ENCODE data around the gene ME3.
"Not testable (repeated sequence)": the region's sequence is repeated elsewhere in the genome, so short reads cannot be mapped to it uniquely, and the experiment has no call there.

Gene ME3

GRCh38 chr11:86453290-86454030 lies 219.0 kb downstream of the ME3 start:
- DNase-seq: no peak

GRCh38 chr11:86449993-86450629 lies 222.3 kb downstream of the ME3 start:
- DNase-seq: no peak

GRCh38 chr11:86447763-86448480 lies 224.5 kb downstream of the ME3 start:
- DNase-seq: no peak

- DNase-seq: no peak
These were observed 225.5 kb downstream of the ME3 start for GRCh38 chr11:86446924-86447285.

GRCh38 chr11:86446163-86446923 lies 226.1 kb downstream of the ME3 start:
- DNase-seq: no peak

- no peak for DNase-seq
These were observed 227.4 kb downstream of the ME3 start for GRCh38 chr11:86444981-86445380.

GRCh38 chr11:86443415-86443814 lies 229.0 kb downstream of the ME3 start:
- DNase-seq: no peak

- DNase-seq: no peak
These were observed 229.6 kb downstream of the ME3 start for GRCh38 chr11:86442827-86443226.

- no peak for DNase-seq
These were observed 230.0 kb downstream of the ME3 start for GRCh38 chr11:86442420-86442819.

- DNase-seq: no peak
These were observed 231.6 kb downstream of the ME3 start for GRCh38 chr11:86440843-86441242.

GRCh38 chr11:86440305-86440716 lies 232.1 kb downstream of the ME3 start:
- no peak for DNase-seq

- no peak for DNase-seq
These were observed 233.7 kb downstream of the ME3 start for GRCh38 chr11:86438685-86439084.

- DNase-seq: no peak
These were observed 236.7 kb downstream of the ME3 start for GRCh38 chr11:86435711-86436110.

GRCh38 chr11:86433361-86434095 lies 238.9 kb downstream of the ME3 start:
- not testable (repeated sequence) for DNase-seq

- no peak for DNase-seq
These were observed 241.2 kb downstream of the ME3 start for GRCh38 chr11:86431258-86431657.

GRCh38 chr11:86427441-86427840 lies 245.0 kb downstream of the ME3 start:
- no peak for DNase-seq

GRCh38 chr11:86423488-86423887 lies 248.9 kb downstream of the ME3 start:
- DNase-seq: not testable (repeated sequence)

- DNase-seq: no peak
These were observed 250.0 kb downstream of the ME3 start for GRCh38 chr11:86422371-86422770.

- no peak for DNase-seq
These were observed 250.5 kb downstream of the ME3 start for GRCh38 chr11:86421946-86422345.

- peak; percentile 1 for DNase-seq
These were observed 253.5 kb downstream of the ME3 start for GRCh38 chr11:86418917-86419316.

- DNase-seq: no peak
These were observed 253.9 kb downstream of the ME3 start for GRCh38 chr11:86418513-86418912.

- DNase-seq: no peak
These were observed 254.3 kb downstream of the ME3 start for GRCh38 chr11:86418106-86418505.

- not testable (repeated sequence) for DNase-seq
These were observed 255.5 kb downstream of the ME3 start for GRCh38 chr11:86416951-86417350.
